Smooth muscle cell (in vitro differentiated cells): Measurements from ENCODE around the gene MYO1H. TPM values are rescaled to one million over a fixed set of nuclear protein-coding genes. Genes with fewer than 3 reads are reported as not detected.

Source experiments
- polyA plus RNA-seq: library from polyadenylated mRNA; unstranded; fragments of >200 nt; fragmentation: Nextera tagmentation; extraction: Ambion mirVana; gene quantifications from 2 replicates; pipeline ENCODE4 v1.2.1, GENCODE V29; 2016
- total RNA-seq: library from RNA; depleted of rRNA; stranded (reverse); fragments of >200 nt; gene quantifications from 2 replicates; pipeline ENCODE4 v1.2.3, GENCODE V29; 2014

Gene MYO1H
- total and polyA plus RNA-seq, 2 experiments from 2014 or later: 0.03 to 2.3 TPM

Other genes starting within 250 kb of the MYO1H start
- gene ACACB, start 231.3 kb upstream of the MYO1H start, total RNA-seq: 2.0 and 3.0 TPM in 2 replicates
- gene ACACB, start 231.3 kb upstream of the MYO1H start, polyA plus RNA-seq: 0.58 and 2.2 TPM in 2 replicates
- gene FOXN4, start 38.6 kb upstream of the MYO1H start, total RNA-seq: not detected in 2 replicates
- gene FOXN4, start 38.6 kb upstream of the MYO1H start, polyA plus RNA-seq: not detected in 2 replicates
- 89.7 and 111 TPM in 2 replicates for gene KCTD10, start 129.4 kb downstream of the MYO1H start, total RNA-seq
- gene KCTD10, start 129.4 kb downstream of the MYO1H start, polyA plus RNA-seq: 63.7 and 79.6 TPM in 2 replicates
- gene UBE3B, start 129.7 kb downstream of the MYO1H start, total RNA-seq: 45.5 and 62.9 TPM in 2 replicates
- 21.8 and 24.2 TPM in 2 replicates for gene UBE3B, start 129.7 kb downstream of the MYO1H start, polyA plus RNA-seq
- gene MMAB, start 225.6 kb downstream of the MYO1H start, total RNA-seq: 20.2 and 29.6 TPM in 2 replicates
- 43.1 and 51.7 TPM in 2 replicates for gene MMAB, start 225.6 kb downstream of the MYO1H start, polyA plus RNA-seq
- 13.9 and 21.1 TPM in 2 replicates for gene MVK, start 225.9 kb downstream of the MYO1H start, total RNA-seq
- 11.8 and 16.3 TPM in 2 replicates for gene MVK, start 225.9 kb downstream of the MYO1H start, polyA plus RNA-seq